Islet precursor cell (in vitro differentiated cells): ENCODE results near the gene SCAF1.

ENCODE experiments used
- DNase-seq: peaks from one replicate; pipeline ENCODE4 v3.0.0-alpha.2; 2018

The SCAF1 gene

DNA sequence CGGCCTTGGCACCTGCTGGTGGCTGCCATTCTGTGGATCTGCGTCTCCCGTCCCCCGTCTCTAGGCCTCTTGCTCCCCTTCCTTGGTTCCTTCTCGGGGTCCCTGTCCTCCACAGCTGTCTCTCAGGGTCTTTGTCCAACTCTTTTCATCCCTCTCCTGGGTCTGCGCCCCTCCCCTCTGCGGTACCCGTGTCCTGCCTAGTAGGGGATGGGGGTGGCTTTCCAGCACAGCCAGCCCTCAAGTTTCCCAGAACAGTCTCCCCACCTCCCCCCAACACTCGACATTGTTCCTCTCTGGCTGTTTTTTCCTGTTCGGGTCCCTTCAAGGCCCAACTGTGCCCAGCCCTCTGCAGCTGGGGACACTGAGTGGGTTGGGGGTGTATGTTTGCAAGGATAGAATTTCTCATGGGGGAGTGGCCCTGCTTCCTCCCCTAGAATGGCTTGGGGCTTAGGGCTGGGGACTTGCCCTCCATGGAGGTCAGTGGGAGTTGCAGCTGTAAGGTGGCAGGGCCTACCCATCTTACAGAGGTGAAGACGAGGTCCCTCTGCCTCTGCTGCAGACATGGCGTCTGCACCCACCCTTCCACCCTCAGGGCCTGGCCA, 46.6 kb downstream of the SCAF1 start:
- no peak for DNase-seq

DNA sequence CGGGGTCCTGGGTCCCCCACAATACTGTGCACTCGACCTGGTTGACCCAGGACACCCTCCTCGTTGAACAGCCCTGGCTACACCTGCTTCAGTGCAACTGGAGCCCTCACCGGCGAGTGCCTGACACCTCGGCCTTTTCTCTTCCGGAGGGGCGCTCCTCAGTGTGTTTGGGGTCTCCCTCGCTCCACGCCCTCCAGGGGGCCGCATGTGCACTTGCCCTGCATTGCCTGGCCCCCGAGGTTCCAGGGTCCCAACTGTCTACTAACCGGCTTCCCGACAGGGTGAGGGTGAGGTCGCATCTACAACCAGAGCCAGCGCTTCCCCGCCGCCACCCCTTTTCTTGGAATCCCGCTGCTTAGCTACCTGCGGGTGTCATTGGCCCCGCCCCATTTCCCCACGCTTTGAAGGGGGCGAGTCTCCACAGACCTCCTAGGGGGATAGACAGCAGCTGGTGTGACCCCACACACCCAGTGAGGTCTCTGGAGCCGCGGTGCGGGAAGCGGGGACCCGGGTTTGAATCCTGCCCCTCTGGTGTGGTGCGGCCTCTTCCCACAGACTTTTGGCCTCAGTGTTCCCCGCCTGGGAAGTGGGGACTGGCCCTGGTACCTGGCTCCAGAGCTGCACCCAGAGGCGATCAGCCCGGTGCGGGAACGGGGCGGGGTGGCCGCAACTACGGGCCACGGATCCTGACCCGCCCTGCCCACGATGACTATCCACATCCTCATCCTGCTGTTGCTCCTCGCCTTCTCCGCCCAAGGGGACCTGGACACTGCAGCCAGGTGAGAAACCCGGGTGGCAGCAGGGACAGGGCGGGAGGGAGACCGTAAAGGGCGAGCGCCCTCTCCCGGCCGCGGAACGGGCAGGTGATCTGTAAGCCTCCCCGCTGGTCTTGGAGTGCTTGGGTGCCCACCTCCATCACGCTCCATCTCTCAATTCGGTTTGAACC, 47.4 kb downstream of the SCAF1 start, which contains the start of gene ADM5:
Gene ADM5 (plus strand): TSS at position 462 of the 946 bp plus-strand sequence. CDS start 244 bp downstream, at position 706.
- DNase-seq: peak; percentile 87

- no peak for DNase-seq
Measured at GRCh38 chr19:49690079-49690655, 48.2 kb downstream of the SCAF1 start.

GRCh38 chr19:49690656-49691242, 48.7 kb downstream of the SCAF1 start, which contains the start of gene CPT1C:
CPT1C (plus strand) TSS chr19:49691116; CDS start chr19:49692253, 1,137 bp downstream.
- peak; percentile 91 for DNase-seq

- DNase-seq: peak; percentile 82
Measured at GRCh38 chr19:49691243-49692146, 49.5 kb downstream of the SCAF1 start.

DNA sequence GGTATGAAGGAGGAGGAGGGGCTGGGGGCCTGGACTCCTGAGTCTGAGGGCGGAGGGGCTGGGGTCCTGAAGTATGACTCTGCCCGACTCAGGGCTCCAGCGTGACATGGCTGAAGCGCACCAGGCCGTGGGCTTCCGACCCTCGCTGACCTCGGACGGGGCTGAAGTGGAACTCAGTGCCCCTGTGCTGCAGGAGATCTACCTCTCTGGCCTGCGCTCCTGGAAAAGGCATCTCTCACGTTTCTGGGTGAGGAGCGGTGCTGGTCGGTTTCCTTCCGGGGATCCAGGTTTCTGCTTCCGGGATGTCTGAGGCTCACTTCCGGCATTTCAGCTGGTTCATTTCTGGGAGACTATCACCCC, 50.1 kb downstream of the SCAF1 start:
- no peak for DNase-seq

DNA sequence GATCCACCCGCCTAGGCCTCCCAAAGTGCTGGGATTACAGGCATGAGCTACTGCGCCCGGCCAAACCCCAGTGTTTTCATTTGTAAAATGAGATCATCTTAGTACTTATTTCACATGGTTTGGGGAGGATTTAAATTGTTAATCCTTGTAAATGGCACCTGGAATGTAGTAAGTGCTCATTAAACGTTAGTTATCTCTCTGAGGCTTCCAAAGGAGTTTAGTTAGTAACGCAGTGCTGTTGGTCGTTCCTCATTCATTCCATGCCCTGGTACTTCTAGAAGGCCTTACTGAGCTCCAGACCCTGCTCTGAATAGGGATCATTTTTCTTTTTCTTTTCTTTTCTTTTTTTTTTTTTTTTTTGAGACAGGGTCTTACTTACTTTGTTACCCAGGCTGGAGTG, 54.1 kb downstream of the SCAF1 start:
- DNase-seq: no peak

DNA sequence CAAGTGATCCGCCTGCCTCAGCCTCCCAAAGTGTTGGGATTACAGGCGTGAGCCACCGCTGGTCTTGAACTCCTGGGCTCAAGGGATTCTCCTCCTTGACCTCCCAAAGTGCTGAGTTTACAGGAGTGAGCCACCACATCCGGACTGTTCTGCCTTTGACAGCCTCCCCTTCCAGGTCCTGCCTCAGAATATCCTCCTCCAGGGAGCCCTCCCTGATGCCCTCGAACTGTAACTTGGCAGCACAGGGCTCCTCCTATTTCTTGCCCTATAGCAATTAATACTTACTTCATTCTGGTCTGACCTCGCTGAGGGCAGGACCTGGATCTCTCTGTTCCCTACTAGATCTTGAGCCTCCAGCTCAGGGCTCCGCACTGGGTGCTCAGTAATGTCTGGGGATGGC, 54.9 kb downstream of the SCAF1 start:
- DNase-seq: no peak

DNA sequence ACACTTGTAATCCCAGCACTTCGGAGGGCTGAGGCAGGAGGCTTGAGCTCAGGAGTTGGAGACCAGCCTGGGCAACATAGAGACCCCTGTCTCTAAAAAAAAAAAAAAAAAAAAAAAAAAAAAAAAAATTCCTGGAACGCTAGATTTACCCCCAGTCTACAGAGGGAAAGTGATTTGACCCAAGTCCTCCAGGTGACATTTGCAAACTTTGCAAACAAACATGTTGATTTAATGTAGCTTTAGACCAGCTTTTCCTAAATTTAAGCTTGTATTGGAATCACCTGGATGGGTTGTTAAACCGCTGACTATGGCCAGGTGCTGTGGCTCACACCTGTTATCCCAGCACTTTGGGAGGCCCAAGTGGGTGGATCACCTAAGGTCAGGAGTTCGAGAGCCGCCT, 57.4 kb downstream of the SCAF1 start:
- DNase-seq: no peak

GRCh38 chr19:49700563-49700962, 58.6 kb downstream of the SCAF1 start:
- DNase-seq: no peak

DNA sequence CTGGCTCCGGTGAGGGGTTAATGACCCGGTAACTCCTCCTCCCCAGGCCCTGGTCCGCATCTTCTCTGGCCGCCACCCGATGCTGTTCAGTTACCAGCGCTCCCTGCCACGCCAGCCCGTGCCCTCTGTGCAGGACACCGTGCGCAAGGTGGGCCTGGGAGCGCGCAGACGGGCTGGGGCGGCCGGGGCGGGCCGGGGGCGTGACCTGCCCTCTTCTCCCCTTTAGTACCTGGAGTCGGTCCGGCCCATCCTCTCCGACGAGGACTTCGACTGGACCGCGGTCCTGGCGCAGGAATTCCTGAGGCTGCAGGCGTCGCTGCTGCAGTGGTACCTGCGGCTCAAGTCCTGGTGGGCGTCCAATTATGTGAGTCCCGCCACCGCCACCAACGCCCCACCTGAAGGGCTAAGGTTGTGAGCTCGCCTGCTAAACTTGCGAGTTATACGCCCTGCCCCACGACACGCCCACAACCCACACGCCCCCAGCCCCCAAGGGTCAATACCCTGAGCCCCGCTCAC, 59.3 kb downstream of the SCAF1 start:
- DNase-seq: no peak

DNA sequence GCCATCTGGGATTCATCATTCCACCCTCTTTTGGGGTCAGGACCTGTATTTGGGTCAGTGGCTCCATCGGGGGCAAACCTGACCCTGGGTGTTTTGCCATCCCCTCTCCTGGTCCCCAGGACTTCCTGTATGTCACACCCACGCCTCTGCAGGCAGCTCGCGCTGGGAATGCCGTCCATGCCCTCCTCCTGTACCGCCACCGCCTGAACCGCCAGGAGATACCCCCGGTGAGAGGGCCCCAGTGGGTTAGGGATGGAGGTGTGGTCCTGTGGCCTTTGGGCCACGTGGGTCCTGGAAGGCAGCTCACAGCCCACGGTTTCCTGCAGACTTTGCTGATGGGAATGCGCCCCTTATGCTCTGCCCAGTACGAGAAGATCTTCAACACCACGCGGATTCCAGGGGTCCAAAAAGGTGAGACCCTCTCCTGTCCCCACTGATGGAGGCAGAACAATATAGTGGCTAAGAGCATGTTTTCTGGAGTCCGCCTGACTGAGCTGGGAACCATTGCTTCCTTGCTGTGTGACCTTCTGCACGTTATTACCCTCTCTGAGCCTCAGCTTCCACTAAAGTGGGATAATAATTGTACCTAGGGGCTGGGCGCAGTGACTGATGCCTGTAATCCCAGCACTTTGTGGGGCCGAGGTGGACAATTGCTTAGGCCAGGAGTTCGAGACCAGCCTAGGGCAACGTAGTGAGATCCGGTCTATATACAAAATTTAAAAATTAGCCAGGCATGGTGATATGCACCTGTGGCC, 63.1 kb downstream of the SCAF1 start:
- DNase-seq: no peak

DNA sequence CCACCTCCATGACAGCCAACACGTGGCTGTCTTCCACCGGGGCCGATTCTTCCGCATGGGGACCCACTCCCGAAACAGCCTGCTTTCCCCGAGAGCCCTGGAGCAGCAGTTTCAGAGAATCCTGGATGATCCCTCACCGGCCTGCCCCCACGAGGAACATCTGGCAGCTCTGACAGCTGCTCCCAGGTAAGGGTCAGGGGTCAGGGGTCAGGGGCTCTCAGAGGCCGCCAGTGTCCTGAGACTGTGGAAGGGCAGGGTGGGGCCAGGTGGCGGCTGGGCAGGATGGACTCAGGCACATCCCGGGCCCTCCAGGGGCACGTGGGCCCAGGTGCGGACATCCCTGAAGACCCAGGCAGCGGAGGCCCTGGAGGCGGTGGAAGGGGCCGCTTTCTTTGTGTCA, 63.9 kb downstream of the SCAF1 start:
- DNase-seq: no peak
